ENCODE measurements around the gene SLC18A3. TPM values are rescaled to one million over a fixed set of nuclear protein-coding genes. Genes with fewer than 3 reads are reported as not detected.

SLC18A3 gene
- polyA plus RNA-seq, 1 experiment, result not detected

DNA sequence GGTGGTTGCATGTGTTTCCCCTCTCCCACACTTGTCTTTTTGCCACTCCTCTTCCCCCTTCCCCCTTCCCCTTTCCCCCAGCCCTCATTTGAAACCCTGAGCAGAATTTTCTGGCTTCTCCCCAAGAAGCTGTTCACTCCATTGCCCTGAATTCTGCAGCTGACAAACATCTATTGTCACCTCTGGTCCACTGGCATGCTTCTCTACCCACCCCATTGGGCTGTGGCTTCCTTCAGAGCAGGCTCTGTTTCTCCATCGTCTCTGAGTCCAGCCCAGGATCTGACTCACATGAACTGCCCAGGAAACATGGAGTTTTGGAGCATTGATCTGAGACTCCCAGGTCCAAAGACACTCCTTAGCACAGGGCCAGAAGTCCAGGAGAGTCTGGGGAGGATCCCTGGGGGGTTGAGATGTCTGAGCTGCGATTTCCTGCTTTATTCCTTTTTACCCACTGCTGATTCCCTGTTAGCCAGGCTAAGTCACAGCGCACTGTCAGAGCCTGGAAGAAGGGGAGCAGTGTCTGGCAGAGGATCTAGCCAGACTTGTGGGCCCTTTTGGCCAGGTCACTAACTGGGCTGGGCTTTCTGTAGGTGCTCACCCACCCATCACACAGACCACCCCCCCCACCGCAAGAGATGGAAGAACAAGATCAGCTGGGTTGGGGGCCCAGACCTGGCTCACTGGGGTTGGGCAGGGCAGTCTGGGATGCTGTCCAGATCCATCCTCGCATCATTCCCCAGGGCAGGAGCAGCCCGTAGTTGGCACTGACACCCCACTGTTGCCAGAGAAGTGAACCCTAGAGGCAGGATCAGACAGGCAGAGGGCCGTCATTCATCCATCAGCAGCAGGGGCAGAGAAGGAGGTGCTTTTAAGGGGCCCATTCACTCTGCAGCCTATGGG is 7.3 kb downstream of the SLC18A3 start:
- TF ChIP-seq, protein P1, sequence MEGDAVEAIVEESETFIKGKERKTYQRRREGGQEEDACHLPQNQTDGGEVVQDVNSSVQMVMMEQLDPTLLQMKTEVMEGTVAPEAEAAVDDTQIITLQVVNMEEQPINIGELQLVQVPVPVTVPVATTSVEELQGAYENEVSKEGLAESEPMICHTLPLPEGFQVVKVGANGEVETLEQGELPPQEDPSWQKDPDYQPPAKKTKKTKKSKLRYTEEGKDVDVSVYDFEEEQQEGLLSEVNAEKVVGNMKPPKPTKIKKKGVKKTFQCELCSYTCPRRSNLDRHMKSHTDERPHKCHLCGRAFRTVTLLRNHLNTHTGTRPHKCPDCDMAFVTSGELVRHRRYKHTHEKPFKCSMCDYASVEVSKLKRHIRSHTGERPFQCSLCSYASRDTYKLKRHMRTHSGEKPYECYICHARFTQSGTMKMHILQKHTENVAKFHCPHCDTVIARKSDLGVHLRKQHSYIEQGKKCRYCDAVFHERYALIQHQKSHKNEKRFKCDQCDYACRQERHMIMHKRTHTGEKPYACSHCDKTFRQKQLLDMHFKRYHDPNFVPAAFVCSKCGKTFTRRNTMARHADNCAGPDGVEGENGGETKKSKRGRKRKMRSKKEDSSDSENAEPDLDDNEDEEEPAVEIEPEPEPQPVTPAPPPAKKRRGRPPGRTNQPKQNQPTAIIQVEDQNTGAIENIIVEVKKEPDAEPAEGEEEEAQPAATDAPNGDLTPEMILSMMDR (IDR thresholded peaks at IDR 0.05; ENCODE audit: insufficient read depth, low read depth, low read length), result no peak
- ChIA-PET POLR2A (no interaction called here), CTCF (no interaction called here)
- H3K27me3 ChIP-seq (ENCODE audit: control insufficient read depth, insufficient read depth, low read length), result peaks cover 46% of the 10 kb centered on the region
- DNase-seq (ENCODE audit: low read depth), result no peak
- H3K36me3 ChIP-seq (ENCODE audit: control insufficient read depth, insufficient read depth, low read length), result no peaks in the 10 kb centered on the region
- no peak overlapping the region for H3K4me3 ChIP-seq (ENCODE audit: low read depth, low read length)

- DNase-seq (ENCODE audit: low read depth), result no peak
- H3K27me3 ChIP-seq (ENCODE audit: control insufficient read depth, insufficient read depth, low read length), result peaks cover 34% of the 10 kb centered on the region
- ChIA-PET CTCF (no interaction called here), POLR2A (no interaction called here)
- TF ChIP-seq, protein P1 (IDR thresholded peaks at IDR 0.05; ENCODE audit: insufficient read depth, low read depth, low read length), result no peak
- no peak overlapping the region for H3K4me3 ChIP-seq (ENCODE audit: low read depth, low read length)
- no peaks in the 10 kb centered on the region for H3K36me3 ChIP-seq (ENCODE audit: control insufficient read depth, insufficient read depth, low read length)
Observed at GRCh38 chr10:49618821-49619220, 8.7 kb downstream of the SLC18A3 start.

DNA sequence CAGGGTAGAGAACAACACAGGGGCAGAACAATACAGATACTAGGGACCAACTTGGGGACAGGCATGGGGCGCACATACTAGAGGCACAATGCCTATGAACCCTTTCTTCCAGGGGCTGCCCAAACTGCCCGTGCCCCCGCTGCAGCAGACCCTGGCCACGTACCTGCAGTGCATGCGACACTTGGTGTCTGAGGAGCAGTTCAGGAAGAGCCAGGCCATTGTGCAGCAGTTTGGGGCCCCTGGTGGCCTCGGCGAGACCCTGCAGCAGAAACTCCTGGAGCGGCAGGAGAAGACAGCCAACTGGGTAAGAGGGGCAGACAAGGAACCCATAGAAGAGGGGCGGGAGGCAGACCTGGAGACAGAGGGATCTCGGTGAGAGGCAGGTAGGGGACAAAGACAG is 9.5 kb downstream of the SLC18A3 start:
- CTCF ChIA-PET, result no interaction called here
- Histone ChIP-seq H3K36me3 (ENCODE audit: control insufficient read depth, insufficient read depth, low read length) (no peaks in the 10 kb centered on the region), H3K4me3 (ENCODE audit: low read depth, low read length) (no peak overlapping the region), H3K27me3 (ENCODE audit: control insufficient read depth, insufficient read depth, low read length) (peaks cover 31% of the 10 kb centered on the region)
- no peak for DNase-seq (ENCODE audit: low read depth)
- TF ChIP-seq, protein P1 (IDR thresholded peaks at IDR 0.05; ENCODE audit: insufficient read depth, low read depth, low read length), result no peak
- POLR2A ChIA-PET, result no interaction called here

DNA sequence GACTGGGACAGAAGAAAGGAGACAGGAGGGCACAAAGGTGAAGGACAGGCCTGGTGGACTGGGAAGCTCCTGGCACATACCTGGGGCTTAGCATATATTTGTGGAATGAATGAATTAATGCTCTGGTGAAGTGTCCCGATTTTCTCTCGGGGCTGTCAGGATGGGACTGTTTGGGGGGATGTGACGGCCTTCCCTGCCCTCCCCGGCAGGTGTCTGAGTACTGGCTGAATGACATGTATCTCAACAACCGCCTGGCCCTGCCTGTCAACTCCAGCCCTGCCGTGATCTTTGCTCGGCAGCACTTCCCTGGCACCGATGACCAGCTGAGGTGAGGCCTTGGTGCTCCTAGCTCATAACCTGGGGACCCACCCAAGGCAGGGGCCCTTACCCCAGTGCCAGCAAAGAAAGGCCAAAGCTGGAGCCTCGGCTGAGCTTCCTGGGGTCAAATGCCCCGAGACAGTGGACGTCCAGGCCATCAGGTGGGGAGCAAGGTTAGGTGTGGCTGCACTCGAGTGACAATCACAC is 10.2 kb downstream of the SLC18A3 start:
- Histone ChIP-seq H3K4me3 (ENCODE audit: low read depth, low read length) (no peak overlapping the region), H3K36me3 (ENCODE audit: control insufficient read depth, insufficient read depth, low read length) (no peaks in the 10 kb centered on the region), H3K27me3 (ENCODE audit: control insufficient read depth, insufficient read depth, low read length) (peaks cover 24% of the 10 kb centered on the region)
- CTCF ChIA-PET, result no interaction called here
- TF ChIP-seq, protein P1 (IDR thresholded peaks at IDR 0.05; ENCODE audit: insufficient read depth, low read depth, low read length), result no peak
- POLR2A ChIA-PET, result no interaction called here
- no peak for DNase-seq (ENCODE audit: low read depth)

DNA sequence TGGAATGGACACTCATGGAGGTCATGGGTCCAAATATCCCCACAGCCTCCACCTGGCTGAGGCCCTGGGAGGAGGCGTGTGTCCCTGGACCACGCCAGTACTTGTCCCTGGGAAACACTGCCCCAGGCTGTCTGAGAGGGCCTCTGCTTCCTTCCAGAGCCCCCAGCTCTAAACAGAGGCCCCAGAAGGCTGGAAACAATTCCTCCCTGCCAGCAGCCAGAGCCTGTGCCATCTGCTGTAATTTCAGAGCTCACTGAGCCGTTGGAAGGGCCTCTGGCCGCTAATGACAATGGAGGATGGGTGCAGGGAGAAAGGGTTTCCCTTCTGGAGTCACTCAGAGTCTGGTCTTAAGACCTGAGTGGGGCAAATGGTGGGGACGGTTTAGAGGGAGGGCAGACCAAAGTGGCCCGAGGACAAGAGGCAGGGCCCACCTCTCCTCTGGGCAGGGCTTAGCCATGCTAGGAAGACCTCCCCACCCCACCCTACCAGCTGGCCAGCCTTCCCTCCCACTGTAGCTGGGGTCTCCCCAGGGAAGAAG is 10.8 kb downstream of the SLC18A3 start:
- no peaks in the 10 kb centered on the region for H3K36me3 ChIP-seq (ENCODE audit: control insufficient read depth, insufficient read depth, low read length)
- TF ChIP-seq, protein P1 (IDR thresholded peaks at IDR 0.05; ENCODE audit: insufficient read depth, low read depth, low read length), result no peak
- CTCF ChIA-PET, result interaction anchor here (1.0 kb wide), 1 partner anchor 45 kb away, joined by 4 read pairs; no protein-coding TSS in a partner anchor
- no peak overlapping the region for H3K4me3 ChIP-seq (ENCODE audit: low read depth, low read length)
- peaks cover 20% of the 10 kb centered on the region for H3K27me3 ChIP-seq (ENCODE audit: control insufficient read depth, insufficient read depth, low read length)
- DNase-seq (ENCODE audit: low read depth), result no peak
- POLR2A ChIA-PET, result no interaction called here

All from BJ (cell line).